Measurements from ENCODE around the gene ZNF595.
"Not testable (repeated sequence)": the region's sequence is repeated elsewhere in the genome, so short reads cannot be mapped to it uniquely, and the experiment has no call there.

Gene ZNF595

DNA sequence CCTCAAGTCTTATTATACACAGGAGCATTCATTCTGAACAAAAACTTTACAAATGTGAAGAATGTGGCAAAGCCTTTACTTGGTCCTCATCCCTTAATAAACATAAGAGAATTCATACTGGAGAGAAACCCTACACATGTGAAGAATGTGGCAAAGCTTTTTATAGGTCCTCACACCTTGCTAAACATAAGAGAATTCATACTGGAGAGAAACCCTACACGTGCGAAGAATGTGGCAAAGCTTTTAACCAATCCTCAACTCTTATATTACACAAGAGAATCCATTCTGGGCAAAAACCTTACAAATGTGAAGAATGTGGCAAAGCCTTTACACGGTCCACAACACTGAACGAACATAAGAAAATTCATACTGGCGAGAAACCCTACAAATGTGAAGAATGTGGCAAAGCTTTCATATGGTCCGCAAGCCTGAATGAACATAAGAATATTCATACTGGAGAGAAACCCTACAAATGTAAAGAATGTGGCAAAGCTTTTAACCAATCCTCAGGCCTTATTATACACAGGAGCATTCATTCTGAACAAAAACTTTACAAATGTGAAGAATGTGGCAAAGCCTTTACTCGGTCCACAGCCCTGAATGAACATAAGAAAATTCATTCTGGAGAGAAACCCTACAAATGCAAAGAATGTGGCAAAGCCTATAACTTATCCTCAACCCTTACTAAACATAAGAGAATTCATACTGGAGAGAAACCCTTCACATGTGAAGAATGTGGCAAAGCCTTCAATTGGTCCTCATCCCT lies 33.6 kb downstream of the ZNF595 start:
- DNase-seq = not testable (repeated sequence)

DNA sequence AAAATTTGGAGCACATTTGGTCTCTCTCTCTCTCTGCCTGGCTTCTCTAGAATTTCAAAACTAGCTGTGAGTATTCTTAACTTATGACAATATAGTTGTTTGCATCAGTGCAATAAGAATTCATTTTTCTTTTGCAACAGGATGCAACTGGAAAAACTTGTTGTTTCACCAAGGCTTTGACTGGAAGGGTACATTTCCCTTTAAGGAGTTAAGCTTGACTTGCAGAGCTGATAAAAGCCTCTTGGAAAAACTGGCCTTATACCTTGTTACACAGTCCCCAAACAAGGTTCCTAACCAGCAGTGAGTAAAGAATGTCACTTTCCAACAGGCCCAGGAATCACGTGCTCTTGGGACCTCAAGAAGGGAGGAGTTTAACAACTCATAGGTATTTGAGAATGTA lies 45.3 kb downstream of the ZNF595 start:
- no peak for DNase-seq

DNA sequence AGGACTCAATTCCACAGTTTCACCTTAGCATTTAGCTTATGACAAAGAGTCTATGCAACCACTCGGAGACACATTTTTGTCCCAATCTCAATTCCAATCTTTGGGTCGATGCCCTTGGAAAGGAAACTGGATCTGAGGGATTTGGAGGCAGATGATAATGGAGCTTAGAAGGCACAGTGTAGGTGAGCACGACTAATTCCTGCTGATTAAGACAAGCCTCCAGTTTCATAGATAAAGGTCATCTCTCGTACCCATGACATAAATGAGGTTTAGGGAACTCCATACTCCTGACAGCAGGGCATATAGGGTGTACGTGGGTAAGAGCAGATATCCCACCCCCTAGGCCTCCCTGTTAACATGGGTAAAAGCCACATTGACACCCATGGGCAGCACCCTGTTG lies 46.7 kb downstream of the ZNF595 start:
- no peak for DNase-seq

DNA sequence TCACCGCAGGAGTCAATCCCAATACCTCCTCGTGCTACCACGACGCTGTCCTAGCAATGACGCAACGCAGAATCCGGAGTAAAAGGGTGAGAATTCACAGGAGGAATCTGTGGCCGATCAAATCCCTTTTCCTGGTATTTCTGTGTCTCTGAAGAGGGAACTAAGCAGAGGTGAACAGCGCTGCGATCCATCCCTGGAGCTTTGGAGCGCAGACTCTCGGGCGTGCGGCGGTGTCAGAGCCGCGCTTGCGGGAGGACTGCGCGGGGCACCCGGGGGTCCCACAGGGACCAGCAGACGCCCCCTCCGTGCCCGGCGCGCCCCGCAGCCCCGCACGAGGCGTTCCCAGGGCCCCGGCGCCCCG lies 53.9 kb downstream of the ZNF595 start:
- no peak for DNase-seq

DNA sequence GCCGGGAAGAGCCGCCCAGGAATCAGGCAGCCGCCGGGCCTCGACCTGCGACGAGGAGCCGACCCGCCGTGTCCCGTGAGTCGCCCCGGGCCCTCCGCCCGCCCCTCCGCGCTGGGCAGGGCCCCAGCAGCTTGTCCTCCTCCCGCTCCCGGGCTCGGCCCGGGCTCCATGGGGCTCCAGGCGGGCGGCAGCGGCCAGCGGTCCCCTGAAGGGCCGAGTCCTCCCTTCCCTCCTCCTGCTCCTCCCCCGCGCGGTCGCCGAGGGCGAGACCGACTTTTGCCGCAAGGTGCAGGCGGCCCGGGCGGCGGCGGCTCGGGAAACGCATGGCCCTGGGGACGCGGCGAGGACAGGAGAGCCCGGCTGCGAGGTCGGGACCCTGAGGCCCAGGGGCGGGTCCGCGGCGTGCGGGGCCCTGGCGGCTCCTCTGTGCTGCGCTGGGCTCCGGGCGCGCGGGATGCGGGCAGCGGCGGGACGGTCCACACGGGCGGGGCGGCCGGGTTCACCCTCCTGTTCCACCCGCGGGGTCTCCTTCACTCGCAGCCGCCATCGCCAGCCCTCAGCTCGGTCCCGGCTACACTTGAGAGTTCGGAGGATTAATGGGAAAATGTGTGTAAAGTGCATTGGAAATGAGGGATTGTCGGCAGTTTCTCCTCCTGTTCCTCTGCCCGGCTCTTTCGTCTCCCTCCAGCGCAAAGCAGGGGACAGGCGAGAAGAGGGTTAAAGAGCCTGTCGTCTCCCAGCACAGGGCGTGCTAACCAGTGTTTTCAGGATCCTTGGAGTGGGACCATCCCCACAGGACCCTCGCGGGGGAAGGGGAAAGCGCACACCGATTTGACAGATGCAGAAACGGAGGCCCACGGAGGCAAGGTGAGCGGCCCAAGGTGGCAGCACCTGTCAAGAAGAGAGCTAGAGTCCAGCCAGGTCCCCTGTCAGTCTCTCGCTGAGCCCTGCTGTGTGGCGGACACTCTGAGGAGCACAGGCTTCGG lies 54.6 kb downstream of the ZNF595 start:
- DNase-seq = no peak

DNA sequence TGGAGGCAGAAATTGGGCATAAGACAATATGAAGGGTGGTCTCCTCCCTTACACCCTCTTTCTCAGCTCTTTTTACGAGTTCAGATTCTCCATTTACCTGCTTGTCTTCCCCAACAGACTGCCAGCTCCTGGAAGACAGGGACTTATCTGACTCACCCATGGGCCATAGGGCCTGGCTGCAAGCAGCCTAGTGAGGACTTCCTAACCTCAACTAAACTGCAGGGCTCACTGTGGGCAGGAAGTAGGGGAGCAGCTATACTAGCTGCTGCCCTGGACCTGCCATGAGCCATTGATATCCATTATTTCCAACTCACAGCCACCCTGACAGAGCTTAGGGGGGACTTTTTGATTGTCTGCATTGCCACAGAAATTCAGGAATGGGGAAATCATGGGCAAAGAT lies 59.6 kb downstream of the ZNF595 start:
- no peak for DNase-seq

DNA sequence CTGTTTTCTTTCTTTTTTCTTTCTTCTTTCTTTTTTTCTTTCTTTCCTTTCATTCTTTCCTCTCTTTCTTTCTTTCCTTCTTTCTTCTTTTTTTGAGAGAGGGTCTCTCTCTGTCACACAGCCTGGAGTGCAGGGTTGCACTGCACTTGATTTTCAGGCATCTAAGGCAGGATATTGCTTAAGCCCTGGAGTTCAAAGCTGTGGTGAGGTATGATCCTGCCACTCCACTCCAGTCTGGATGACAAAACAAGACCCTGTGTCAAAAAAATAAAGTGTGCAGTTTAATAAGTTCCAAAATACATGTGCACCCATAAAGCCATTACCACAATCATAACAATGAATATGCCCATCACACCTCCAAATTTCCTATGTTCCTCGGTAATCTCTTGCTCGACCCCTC lies 60.6 kb downstream of the ZNF595 start:
- no peak for DNase-seq

DNA sequence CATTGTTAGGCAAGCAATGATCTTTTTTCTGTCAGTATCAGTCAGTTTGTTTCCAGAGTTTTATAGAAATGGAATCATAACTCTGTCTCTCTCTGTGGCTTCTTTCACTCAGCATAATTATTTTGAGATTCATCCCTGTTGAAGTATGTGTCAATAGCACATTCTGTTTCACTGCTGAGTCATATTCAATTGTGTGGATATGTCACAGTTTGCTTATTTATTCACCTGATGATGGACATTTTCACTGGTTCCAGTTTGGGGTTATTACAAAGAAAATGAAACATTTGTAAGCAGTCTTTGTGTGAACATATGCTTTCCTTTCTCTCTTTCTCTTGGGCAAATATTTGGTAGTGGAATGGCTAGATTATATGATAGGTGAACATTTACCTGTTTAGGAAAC lies 61.0 kb downstream of the ZNF595 start:
- no peak for DNase-seq

DNA sequence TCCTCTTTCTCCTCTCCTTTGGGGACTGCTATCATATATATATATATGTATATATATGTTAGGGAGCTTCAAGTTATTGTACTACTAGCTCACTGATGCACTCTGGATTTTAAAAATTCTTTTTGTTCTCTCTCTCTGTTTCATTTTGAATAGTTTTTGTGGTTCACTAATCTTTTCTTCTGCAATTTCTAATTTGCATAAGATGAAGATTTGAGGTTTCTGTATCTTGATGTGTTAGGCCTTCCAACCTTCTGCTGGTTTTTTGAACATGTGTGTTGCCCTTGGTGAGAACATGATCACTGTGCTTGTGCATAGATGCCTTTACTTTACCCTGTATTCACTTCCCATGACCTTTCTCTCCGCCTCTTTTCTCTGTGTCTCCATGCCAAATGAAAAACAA lies 63.4 kb downstream of the ZNF595 start:
- no peak for DNase-seq

DNA sequence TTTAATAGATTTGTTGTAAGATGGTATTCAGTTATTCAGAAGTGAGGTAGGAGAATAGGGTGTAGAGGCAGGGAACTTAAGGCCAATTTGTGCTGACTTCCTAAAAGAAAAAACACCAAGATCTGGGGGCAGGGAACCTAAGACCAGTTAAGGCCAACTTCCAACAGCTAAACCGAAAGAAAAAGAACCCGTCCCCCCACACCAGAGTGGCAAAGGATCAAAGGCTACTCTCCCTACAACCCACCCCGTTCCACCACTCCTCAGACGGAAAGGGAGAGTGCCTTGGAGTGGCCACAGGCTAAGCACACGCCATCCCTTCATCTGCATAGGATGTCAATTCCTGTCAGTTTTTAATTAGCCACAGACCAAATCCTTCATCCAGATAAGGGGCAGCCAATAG lies 67.5 kb downstream of the ZNF595 start:
- DNase-seq = no peak

DNA sequence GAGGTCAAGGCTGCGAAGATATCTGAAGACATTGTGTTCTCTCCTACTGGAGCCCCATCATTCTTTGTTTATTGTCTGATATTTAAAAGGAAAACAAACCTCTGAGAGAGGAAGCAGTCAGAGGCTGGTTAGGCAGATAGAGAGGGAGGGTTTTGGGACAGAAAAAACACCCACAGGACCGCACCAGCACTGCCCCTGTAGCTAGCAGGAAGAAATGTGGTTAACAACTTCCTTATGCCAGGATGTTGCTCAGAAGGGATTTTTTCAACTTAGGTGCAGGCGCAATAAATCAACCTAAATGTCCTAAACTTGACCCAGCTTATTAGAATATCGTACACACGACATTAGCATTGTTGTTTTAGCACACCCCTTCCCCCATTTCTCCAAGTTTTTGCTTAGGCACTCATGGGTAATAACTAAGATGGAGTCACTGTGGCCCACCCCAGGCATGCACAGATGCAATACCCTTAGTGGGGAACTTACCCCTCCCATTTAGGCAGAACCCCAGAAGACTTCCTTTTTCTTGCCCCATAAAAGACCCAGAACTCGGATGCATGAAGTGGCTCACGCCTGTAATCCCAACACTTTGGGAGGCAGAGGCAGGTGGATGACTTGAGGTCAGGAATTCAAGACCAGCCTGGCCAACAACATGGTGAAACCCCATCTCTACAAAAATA lies 68.4 kb downstream of the ZNF595 start:
- DNase-seq = no peak

DNA sequence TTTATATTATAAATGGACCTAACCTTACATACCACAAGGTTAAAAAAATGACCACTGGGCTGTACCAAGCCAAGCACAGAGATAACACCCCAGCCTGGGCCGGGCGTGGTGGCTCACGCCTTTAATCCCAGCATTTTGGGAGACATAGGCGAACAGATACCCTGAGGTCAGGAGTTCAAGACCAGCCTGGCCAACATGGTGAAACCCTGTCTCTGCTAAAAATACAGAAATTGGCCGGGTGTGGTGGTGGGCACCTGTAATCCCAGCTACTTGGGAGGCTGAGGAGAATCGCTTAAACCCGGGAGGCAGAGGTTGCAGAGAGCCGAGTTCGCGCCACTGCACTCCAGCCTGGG lies 70.8 kb downstream of the ZNF595 start:
- DNase-seq = not testable (repeated sequence)

DNA sequence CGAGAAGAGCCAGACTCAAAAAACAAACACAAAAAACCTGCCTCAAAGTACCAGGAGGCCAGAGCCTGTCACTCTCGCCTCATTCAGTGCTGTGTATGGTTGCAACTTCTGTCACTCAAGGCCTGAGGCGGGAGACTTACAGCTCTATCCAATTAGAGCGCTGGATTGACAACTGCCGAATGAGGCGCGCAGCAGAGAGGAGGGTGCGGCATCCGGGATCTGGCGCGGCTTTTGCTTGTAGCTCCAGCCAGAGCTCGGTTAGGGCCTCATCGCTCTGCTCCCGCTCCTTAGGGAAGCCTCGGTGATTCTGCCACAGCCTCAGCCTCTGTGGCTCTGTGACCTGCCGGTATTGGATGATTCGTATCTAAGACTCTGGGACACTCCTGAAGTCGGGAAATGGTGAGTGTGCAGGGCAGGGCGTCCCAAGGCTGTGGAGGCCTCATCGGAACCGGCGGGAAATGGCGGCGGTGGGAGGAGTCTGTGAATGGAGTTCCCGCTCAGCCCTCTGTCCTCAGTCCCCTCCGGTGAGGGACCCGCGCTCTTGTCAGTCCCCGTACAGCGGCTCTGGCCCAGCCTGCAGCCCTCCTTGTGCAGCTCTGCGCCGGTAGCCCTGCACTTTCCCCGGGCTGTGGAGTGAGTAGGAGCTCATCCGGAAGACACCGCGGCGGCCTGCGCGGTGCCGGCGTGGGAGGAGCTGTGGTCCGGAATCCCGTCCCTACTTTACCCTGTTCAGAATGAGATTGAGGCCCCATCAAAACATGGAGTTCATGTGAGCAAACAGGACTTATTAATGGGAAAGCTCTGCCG lies 71.4 kb downstream of the ZNF595 start, which contains the start of gene ZNF718:
ZNF718 (plus strand) TSS at position 227 of the 807 bp plus-strand sequence; CDS start at position 397, 170 bp downstream.
- peak; percentile 87 to 90 for DNase-seq

DNA sequence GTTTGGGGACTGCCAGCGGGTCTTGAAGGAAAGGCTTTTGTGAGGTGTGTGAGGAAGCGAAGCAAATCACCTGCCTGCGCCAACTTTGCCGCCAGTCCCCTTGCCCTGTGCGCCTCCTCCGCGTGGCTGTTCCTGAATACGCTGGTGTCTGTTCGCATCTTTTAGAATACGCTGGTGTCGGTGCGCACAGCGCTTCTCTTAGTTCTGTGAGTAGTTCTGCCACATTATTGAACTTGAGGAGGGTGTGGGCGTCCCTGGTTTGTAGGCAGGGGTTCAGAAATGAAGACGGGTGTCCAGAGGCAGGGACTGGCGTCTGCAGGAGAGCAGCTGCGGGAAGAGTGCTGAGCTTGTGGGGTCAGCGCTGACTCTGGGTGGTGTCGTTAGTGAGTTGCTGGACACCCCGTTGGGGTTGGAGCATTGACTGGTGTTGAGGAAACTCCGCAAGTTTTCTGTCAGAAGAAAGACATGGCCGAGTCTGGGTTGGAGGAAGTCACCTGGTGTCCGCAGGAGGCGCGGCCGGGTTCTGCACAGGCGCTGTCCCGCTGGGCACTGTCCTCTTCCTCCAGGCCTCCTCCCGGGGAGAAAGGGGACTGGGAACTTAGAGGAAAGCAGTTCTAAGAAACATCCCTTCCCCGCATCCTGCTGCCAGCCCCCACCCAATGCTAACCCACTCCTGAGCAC lies 72.1 kb downstream of the ZNF595 start:
- peak in 1 of 2 donors; percentile 34 for DNase-seq

DNA sequence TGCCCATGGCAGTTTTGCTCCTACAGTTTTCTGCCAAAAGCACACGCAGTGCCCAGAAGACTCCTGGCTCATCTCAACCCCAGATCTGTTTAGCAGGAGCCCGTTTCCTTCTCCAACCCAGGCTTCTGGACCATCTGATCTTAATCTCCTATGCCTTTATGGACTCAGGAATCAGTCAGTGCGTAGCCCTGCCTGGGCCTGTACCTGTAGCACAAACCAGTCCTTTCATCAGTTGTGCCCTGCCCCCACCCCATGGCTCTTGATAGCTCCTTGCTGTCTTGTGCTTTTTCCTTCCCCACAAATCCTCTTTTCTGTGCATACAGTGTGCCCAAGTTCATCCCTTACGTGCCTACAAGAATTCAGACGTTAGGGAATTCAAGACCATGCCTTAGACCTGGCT lies 72.7 kb downstream of the ZNF595 start:
- peak in 1 of 2 donors; percentile 17 for DNase-seq

DNA sequence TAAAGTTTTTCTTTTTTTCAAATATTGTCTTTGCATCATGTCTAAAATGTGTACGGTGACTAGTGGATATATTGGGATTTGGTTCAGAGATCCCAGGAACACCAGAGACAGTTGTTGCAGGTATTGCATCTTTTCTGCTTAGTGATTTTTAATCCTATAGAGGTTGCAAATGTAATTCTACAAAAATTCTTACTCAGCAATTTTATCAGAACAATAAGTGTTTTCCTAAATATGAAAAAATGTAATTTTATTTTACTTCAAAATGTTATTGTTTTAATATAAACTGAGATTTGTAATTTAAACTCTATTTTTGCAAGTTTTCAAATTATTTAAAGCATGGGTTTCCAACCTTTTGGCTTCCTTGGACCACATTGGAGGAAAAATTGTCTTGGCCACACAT lies 79.4 kb downstream of the ZNF595 start:
- DNase-seq = no peak

Data from stimulated activated CD4-positive, alpha-beta T cell treated with anti-CD3 and anti-CD28 coated beads, Interleukin-2, amount 100 ng/mL, for 24 hours (primary cell).